Epidermal melanocyte (primary cell): ENCODE results near the gene AGAP1.

ENCODE experiments used
- DNase-seq: peaks from one replicate; pipeline ENCODE4 v3.0.0; 2011; ENCODE audit warnings: low spot score; ENCODE audit not compliant: insufficient read length

The AGAP1 gene

DNA sequence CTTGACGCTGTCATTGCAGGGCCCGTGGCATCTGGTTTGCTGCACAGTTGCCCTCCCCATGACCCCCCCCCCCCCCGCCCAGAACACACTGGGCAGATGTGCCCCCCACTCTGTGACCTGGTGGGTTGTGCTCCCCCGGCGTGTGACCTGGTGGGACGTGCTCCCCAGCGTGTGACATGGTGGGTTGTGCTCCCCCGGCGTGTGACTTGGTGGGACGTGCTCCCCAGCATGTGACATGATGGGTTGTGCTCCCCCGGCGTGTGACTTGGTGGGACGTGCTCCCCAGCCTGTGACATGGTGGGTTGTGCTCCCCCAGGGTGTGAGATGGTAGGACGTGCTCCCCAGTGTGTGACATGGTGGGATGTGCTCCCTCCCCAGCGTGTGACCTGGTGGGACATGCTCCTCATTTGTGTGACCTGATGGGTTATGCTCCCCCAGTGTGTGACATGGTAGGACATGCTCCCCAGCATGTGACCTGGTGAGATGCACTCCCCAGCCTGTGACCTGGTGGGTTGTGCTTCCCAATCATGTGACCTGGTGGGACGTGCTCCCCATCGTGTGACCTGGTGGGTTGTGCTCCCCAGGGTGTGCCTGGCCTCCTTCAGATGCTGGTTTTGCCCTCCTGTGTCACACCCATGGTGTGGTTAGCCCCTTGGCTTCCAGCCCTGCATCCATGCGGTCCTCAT is 213.7 kb downstream of the AGAP1 start:
- DNase-seq = no peak

DNA sequence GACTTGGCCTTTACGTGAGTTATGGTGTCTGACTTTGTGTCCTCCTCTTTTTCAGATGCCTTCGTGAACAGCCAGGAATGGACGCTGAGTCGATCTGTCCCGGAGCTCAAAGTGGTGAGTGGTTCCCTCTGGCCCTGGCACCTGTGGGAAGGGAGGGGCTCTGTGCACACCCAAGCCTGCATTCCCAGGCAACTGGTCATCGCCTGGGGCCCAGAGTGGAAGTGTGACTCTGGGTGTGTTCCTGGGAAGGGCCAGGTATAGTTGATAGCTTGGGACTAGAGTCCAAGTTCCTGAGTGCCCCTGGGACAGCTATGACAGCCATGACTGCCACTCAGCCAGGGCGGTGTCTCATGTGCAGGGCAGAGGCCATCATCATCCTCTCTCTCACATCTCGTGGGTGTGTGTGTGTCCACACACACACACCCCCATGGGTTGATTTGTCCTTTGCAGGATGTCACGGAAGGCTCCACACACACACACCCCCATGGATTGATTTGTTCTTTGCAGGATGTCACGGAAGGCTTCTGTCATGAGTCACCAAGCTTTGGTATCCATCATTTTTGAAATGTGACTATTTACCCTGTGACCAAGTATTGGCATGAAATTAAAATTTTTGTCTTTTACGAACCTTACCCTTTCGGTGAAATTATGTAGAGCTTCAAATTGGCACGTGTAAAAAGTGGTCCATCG is 215.4 kb downstream of the AGAP1 start:
- DNase-seq = no peak

DNA sequence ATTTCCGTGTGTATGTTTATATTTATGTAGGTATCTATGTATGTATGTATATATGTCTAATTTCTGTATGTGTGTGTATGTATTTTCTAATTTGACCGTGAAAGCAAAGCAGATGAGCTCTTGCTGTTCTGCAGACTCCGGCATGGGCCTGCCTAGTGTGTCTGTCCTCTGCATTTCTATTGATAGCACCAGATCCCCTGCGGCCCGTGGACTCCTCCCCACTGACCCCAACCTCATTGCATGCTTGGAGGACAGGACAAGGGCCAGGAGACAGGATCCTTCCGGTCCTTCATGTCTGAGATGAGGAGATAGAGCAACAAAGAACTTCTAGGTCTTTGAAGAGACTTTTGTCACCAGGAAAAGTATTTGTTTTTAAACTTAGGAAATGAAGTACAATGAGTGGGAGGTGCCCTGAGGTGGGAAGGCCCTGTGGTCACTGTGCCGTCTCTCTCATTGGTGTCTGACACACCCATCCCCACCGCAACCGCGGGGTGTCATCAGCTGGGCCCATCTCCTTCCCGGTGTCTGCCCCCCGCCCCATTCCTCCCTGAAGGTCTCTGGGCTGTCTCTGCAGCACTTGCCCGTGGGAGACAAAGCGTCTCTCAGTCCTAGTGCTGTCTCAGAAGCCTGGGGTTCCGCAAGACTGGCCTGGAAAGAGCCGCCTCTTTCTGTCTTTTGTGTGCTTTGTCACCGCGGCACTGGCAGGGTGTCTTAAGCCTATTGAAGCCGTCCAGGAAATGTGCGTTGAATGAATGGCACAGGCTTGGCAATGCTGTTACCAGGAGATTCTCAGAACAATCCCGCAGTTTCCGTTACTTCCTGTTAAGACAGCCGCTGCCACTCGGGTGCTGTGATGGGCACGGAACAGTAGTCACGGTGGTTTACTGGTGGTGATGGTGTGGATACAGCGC is 216.4 kb downstream of the AGAP1 start:
- DNase-seq = no peak

DNA sequence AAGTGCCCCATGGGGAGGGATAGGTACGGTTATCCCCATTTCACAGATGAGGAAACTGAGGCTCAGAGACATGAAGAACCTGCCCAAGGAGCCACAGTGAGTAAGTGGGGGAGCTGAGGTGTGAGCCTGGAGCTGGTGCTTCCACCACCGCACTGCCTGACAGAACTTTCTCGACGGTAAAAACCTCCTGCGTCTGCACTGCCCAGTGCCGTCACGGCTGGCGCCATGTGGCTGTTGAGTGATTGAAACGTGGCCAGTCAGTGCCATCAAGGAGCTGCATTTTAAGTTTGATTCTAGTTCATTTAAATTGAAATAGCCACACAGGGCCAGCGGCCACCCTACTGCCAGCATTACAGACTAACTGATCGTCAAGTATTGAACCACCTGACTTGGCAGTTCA is 217.1 kb downstream of the AGAP1 start:
- DNase-seq = no peak

DNA sequence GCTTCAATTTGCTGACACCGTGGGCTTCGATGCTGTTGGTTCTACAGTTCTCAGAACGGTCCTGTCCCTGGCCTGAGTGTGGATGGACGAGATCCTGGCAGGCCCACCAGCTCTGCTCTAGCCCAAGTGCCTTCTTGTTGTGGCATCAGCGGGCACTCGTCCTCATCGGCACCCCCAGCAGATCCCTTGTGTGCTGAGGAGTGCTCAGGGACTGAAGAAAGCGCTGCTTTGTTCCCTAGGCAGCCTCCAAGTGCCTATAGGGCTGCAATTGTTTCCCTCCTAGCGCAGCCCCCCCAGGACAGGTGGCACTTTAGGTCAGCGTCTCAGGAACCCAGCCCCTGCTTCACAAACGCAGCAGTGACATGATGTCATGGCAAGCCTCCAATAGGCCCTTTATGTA is 217.7 kb downstream of the AGAP1 start:
- no peak for DNase-seq

DNA sequence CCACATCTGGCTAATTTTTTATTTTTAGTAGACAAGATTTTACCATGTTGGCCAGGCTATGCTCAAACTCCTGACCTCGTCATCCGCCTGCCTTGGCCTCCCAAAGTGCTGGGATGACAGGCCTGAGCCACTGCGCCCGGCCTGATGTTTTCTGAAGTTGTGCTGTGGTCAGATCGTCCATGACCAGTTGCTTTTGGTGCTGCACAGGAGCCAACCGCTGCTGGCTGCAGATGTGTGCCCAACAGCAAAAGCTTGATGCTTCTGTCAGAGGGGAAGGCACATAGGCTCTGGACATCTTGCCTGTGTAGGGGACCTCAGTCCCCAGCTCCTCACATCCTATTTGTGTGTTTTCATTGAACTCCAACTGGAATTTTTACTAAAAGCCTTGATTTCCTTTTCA is 218.3 kb downstream of the AGAP1 start:
- no peak for DNase-seq

DNA sequence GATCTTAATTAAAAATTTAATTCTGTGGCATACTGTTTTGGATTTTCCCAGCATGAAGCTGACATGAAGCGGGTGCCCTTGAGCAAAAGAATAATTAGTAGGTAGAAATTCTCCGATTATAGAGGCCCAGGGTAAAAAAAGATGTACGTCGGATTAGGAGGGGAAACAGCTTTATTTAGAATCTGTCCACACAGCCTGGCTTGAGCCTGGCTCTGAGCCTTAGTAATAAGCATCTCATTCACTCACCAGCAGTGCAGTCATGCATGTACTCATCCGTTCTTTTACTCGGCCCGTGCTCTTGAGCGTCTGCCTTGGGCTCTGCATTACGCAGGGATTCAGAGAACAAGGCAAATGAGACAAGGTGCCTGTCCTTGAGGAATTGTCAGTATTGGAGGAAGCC is 219.3 kb downstream of the AGAP1 start:
- no peak for DNase-seq

DNA sequence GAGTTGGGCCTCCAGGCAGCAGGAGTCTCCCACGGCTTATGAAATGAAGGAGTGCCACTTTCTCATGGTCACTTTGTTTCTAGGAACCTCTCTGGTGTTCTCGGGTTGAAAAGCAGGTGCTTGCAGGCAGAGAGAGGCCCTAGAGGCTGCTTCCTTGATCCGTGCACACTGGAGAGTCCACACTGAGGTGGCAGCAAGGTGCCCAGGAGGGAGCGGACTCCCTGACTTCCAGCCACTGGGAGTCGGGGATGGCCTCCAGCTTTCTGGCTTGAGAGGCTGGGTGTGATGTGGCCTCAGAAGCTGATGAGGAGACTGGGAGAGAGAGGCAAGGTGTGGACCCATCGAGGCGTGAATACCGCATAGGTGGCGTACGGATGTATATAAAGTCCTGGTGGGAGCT is 221.8 kb downstream of the AGAP1 start:
- DNase-seq = no peak

DNA sequence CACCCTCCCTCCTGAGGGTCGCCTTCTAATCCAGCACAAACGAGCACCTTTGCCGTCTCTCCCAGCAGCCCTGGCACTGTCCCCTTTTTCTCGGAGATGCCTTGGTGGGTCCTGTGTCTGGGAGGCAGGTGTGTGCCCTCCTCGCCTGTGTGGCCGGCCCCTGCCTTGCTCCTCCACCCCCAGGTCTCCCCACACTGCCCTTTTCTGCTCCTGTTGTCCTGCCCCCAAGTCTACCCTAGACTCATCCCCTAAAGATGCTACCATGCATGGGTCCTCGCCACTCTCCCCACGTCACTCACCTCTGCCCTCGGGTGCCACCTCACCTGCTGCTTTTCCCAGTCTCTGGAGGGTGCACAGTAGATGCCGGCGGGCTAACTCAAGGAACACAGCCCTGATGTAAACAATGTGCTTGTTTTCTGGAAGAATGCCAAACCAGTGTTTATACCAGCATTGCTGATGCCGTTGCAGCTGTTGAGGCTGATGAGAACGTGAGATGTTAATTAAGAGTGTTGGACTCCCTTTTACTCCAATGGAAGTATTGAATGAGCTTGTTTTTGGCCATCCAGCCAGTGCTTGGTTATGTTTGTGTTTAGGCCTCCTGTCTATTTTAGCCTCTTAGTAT is 223.1 kb downstream of the AGAP1 start:
- DNase-seq = no peak

DNA sequence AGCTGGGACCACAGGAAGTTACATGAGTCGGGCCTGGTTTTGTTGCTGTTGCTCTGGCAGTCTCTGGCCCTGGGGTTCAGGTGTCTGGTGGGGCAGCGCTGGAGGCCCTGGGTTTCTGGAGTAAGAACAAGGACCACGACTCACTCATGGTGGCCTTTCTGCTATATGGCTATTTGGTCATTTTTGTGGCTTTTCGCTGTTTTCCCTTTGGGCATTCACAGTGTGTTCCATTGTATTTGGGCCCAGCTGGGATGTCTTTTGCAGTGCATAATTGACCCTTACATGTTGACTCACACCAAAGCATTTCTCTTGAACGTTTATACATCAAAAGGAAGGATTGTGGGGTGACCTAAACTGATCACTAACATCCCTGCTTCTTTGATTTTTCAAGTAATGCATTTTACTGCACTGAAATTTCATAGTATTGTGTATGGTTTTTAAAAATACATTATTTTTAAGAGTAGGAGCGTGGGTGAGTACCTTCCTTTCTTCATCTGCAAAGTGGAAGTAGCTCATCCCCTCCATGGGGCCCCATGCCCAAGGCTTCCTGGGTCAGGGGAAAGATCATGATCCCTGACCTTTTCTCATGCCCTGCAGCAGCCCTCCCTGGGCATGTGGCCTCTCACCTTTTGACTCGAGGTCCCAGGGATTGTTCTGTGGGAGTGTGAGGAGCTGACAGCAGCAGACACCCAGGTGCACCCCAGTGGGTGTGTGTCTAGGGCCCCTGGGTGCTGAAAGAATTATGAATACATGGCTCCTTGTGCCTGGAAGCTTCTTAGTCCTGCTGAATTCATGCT is 225.5 kb downstream of the AGAP1 start:
- DNase-seq = no peak

DNA sequence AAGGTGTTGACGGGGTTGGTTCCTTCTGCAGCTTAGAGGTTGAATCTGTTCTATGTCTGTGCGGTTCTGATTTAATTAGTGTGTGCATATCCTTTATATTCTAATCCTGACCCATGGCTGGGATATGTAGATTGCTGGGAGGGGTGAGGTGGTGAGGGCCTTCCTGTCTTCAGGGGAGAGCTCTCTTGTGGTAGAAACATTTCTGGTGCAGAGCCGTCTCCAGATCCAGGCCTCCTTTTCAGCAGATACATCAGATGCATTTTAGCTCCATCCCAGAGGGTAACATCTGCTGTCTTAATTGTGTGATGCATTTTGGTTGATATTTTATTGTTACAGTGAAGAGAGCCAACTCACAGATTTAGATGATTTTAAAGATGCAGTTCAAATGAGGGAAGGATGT is 227.8 kb downstream of the AGAP1 start:
- no peak for DNase-seq

DNA sequence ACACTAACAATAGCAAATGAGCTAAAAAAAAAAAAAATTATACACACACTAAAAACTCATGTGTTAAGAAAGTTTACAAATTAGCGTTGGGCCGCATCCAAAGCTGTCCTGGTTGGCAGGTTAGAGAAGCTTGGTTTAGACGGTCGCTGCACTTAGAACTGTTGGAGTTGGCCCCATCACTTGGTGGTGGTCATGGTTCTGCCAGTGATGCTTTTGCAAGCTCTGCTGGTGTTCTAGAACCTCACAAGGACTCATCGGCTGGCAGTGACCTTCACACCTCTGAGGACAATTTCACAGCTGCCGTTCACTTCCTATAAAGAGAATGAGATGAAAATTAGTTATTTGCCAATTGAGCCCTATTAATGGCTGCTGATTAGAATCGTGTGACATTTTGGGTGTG is 229.0 kb downstream of the AGAP1 start:
- no peak for DNase-seq

DNA sequence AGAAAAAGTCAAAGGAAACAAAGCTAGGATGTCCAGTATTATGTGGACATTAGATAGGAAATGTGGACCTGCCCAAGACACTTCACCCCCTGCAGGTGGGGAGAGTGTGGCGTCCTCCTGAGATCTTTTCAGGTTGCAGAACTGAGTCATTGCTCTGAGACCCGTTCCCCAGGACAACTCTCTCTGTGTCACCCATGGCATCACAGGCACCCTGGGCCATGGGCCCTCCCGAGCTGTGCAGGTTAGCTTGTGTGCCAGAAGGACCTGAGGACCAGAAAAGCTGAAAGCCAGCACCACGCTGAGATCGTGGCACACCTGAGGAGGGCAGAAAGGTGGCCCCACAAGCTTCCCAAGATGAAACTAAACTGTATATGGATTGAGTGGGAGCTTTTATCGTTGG is 229.5 kb downstream of the AGAP1 start:
- no peak for DNase-seq

DNA sequence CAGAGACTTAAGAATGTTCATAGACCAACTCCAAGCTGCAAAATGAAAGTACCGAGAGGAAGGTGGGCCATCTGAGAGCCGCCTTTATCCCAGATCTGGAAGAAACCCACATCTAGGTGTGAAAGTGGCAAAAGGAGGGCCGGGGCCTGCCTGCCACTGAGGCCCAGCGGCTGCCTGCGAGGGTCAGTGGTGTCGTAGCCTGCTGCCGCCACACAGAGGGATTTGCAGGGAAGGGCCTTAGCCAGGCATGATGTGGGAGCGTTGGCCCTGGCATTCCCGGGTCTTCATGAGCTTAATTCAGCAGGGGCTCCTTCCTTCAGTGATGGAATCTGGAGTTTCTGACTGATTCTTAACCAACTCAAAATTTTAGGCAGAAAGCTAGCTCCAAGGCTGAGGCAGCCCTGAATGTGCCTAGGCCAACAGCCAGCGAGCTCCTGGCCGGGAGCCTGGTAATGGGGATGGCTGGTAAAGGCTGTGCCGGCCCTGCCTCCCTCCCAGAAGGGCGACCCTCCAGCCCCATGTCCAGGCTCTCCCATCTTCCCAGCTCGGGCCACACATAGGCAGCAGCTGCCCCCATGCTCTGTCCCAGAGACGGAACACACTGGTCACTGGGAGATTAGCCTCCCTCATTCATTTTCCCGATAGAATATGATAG is 230.1 kb downstream of the AGAP1 start:
- no peak for DNase-seq

DNA sequence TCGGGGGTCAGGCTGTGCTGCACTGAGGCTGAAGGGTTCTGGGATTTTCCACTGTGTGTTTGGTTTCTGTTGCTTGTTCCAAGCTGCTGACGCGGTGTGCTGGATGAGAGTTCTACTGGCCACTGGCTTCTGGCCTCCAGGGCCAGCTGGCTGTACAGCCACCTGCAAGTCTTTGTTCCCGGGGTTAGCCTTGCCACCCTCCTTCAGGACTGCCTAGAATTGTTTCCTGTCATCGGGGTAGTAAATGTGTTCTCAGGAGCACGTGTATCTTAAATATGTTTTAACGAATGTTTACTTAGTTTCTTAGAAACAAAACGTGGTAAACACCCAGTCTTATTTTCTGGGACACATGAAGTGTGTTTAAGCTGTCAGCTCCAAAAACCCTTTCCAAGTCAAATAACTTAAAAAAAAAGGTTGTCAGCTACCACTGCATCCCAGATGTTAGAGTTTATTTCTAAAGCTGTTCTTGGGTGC is 231.2 kb downstream of the AGAP1 start:
- DNase-seq = no peak

DNA sequence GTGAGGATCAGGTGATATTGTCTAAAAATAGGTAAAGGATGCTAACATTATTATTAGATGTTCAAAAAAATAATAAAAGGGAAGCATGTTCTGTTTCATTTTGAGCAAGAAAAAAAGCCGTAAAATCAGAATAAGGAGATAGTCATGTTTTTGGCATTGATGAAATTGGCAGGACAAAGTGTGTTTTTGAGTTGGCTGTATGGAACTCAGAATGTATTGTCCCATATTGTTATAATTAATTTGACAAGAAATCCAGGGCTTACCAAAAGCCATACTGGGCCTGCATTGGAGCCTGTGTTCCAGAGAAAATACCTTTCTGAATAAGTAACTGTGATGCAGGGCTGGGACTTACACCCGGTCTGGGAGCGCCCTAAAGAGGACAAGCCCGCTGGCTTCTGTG is 232.0 kb downstream of the AGAP1 start:
- no peak for DNase-seq

DNA sequence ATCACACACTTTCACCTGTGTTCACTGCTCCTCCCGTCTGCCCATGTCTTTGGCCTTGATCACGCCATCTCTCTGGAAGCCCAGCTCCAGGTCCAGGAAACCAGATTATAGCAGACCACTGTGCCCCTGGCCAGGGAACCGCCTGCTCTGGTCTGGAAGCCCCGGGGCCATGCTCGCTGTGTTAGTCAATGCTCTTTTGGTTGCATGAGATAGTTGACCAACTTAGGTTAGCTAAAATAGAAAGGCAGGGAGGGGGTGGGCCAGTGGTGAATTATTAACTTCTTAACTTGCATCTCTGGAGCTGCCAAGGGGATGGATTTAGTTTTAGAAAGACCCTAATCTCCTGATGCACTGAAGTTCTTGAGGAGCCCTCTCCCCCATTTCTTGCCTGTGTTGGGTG is 232.7 kb downstream of the AGAP1 start:
- no peak for DNase-seq

DNA sequence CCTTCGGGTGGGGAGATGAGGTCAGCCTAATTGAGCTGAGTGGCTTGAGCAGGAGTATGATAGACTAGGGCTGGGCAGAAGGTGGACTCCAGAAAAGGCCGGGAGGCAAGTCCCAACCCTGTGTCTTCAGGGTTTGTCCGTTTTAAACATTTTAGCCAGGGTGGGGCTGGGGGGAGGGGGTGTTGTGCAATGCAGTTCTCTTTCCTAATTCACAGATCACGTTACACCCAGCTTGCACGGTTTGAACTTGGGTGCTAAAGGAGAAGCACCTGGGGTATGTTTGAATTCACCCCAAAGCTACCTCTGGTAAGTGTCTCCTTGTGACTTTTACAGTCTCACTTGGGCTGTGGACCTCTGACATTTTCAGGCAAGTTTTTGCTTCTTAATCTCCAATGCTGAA is 233.3 kb downstream of the AGAP1 start:
- DNase-seq = no peak

DNA sequence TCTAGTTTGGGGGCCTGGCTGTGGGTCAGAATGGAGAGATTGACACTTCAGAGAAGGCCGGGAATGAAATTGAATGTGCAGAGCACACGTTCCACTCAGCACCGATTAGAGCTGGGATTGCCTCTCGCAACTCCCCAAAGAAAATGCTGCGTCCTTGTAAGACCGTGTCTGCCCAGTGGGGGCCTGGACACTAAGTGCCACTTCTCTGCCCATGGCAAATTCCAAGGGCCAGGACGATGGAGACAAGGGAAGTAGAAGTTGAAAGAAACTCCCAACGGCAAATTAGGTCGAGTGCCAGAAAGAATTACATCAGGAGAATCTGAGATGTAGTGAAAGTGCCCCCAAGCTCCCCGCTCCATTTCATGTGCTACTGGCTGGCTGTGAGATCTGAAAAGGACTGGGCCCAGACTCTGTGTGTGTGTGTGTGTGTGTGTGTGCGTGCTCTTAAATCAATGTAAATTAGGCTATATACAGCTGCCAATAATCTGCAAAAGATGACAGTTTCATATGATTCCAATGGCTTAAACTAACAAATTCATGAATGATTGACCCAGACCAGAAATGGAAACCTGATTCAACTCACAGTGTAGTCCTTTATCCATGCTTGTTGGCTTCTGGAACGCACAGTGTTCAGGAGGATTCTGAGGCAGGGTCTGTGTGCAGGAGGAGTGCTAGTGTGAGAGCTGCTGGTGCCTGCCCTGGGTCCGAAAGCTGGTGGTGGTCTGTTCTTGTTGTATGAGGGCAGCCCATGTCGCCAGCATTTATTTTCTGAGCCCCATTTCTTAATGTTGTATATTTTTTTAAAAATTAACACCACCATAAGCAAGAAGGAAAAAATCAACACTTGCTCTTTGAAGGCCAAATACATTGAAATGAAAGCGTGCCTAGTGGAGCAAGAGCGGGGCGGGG is 234.3 kb downstream of the AGAP1 start:
- DNase-seq = no peak
